ENCODE results near the gene BEST1. TPM values are rescaled to one million over a fixed set of nuclear protein-coding genes. Genes with fewer than 3 reads are reported as not detected.

BEST1 gene
- total and polyA plus RNA-seq, 2 donors (not counting 1 experiment from before 2014, with no cell fraction given), result 2.5 to 15.2 TPM

DNA sequence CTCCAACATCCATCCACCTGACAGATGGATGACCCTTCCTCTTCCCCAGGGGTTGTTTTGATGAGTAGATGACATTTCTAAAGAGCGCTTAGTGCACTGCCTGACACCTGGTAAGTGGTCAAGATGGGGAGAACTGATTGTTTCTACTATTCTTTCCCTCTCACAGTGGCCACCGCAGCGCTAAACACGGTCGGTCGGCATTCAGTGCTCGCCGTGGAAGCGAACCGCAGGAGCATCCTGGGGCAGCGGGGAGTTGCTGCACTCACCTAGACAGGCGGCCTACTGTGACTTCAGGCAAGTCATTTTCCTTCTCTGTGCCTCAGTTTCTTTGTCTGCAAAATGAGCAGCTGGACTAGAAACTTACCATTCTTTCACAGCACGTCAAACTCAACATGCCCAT lies 5.0 kb upstream of the BEST1 start:
- Histone ChIP-seq H2AFZ (ENCODE audit: low read length) (no peak overlapping the region), H3K36me3 (ENCODE audit: control insufficient read depth, insufficient read depth, low read length) (no peaks in the 10 kb centered on the region), H3K27ac (ENCODE audit: insufficient read depth, low read length) (no peak overlapping the region), H3K9me3 (ENCODE audit: control insufficient read depth, insufficient read depth, low read depth, low read length) (no peaks in the 10 kb centered on the region), H3K79me2 (ENCODE audit: control insufficient read depth, insufficient read depth, low read length) (no peaks in the 10 kb centered on the region), H3K9ac (ENCODE audit: insufficient read depth, low read length) (no peak overlapping the region), H3K4me3 (replicated peaks in 1 of 4; ENCODE audit: control extremely low read depth in 1 of 4, insufficient read depth in 1 of 4, low read depth in 3 of 4, low read length in 4 of 4) (no peak overlapping the region), H4K20me1 (ENCODE audit: control insufficient read depth, extremely low read depth, insufficient read depth, low read length) (no peaks in the 10 kb centered on the region), H3K4me1 (ENCODE audit: control insufficient read depth, extremely low read depth, insufficient read depth, low read length) (peaks cover 2% of the 10 kb centered on the region), H3K4me2 (ENCODE audit: extremely low read depth, insufficient read depth, low read length) (no peak overlapping the region), H3K27me3 (ENCODE audit: control insufficient read depth, insufficient read depth, low read length) (peaks cover 2% of the 10 kb centered on the region)
- DNase-seq (ENCODE audit: low read depth in 2 of 2), result no peak
- no peak for TF ChIP-seq EZH2 (IDR thresholded peaks at IDR 0.05; ENCODE audit: low read length, missing control alignments)

DNA sequence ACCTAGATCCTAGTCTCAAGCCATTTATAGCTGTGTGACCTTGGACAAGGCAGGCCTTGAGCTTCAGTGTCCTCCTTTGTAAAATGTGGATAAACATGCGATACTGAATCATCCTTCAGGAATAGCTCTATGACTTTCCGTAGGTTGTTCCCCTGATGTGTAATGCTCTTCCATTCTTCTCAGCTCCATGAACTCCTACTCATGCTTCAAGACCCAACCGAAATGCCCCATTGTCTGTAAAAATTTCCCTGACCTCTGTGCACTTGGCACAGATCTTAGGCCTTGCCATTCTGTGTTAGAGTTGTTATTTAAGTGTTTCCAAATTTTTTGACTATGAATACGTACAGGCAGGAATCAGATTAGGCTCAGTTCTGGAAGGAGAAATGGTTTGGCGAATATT lies 3.3 kb upstream of the BEST1 start:
- H2AFZ ChIP-seq (ENCODE audit: low read length), result no peak overlapping the region
- no peak overlapping the region for H3K9ac ChIP-seq (ENCODE audit: insufficient read depth, low read length)
- H3K27ac ChIP-seq (ENCODE audit: insufficient read depth, low read length), result no peak overlapping the region
- H3K4me3 ChIP-seq (replicated peaks in 1 of 4; ENCODE audit: control extremely low read depth in 1 of 4, insufficient read depth in 1 of 4, low read depth in 3 of 4, low read length in 4 of 4), result no peak overlapping the region
- H3K36me3 ChIP-seq (ENCODE audit: control insufficient read depth, insufficient read depth, low read length), result no peaks in the 10 kb centered on the region
- no peaks in the 10 kb centered on the region for H4K20me1 ChIP-seq (ENCODE audit: control insufficient read depth, extremely low read depth, insufficient read depth, low read length)
- H3K4me2 ChIP-seq (ENCODE audit: extremely low read depth, insufficient read depth, low read length), result no peak overlapping the region
- H3K79me2 ChIP-seq (ENCODE audit: control insufficient read depth, insufficient read depth, low read length), result no peaks in the 10 kb centered on the region
- H3K4me1 ChIP-seq (ENCODE audit: control insufficient read depth, extremely low read depth, insufficient read depth, low read length), result peaks cover 2% of the 10 kb centered on the region
- H3K9me3 ChIP-seq (ENCODE audit: control insufficient read depth, insufficient read depth, low read depth, low read length), result no peaks in the 10 kb centered on the region
- DNase-seq (ENCODE audit: low read depth in 2 of 2), result no peak
- TF ChIP-seq EZH2 (IDR thresholded peaks at IDR 0.05; ENCODE audit: low read length, missing control alignments), result no peak
- TF ChIP-seq, protein P1, sequence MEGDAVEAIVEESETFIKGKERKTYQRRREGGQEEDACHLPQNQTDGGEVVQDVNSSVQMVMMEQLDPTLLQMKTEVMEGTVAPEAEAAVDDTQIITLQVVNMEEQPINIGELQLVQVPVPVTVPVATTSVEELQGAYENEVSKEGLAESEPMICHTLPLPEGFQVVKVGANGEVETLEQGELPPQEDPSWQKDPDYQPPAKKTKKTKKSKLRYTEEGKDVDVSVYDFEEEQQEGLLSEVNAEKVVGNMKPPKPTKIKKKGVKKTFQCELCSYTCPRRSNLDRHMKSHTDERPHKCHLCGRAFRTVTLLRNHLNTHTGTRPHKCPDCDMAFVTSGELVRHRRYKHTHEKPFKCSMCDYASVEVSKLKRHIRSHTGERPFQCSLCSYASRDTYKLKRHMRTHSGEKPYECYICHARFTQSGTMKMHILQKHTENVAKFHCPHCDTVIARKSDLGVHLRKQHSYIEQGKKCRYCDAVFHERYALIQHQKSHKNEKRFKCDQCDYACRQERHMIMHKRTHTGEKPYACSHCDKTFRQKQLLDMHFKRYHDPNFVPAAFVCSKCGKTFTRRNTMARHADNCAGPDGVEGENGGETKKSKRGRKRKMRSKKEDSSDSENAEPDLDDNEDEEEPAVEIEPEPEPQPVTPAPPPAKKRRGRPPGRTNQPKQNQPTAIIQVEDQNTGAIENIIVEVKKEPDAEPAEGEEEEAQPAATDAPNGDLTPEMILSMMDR (conservative IDR thresholded peaks at IDR 0.05 in 1 of 2, IDR thresholded peaks at IDR 0.05 in 1 of 2; ENCODE audit: low read depth in 1 of 2, low read length in 2 of 2), result no peak
- peaks cover 2% of the 10 kb centered on the region for H3K27me3 ChIP-seq (ENCODE audit: control insufficient read depth, insufficient read depth, low read length)

DNA sequence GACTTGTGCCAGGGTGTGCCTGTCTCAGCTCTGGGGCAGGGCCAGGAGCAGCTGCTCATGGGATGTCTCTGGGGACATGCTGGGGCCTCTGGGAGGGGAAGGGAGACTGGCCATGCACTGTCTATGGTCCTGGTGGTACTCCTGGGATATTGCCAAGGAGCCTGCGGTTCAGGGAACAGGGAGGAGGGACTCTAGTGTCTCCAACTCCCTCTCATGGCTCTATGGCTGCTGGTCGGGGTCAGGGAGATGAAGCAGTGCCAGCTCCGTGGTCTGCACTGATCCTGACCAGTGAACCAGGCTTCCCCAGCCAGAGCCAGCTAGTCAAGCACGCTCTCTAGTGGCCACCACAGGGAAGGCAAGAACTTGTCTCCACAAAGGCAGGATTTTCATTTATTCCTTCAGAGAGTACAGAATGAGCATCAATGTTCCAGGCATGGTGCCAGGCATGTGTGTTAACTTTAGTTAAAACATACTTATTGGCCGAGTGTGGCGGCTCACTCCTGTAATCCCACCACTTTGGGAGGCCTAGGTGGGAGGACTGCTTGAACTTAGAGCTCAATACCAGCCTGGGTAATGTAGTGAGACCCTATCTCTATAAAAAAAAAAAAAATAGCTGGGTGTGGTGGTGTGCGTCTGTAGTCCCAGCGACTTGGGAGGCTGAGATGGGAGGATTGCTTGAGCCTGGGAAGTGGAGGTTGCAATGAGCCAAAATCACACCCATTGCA lies 2.5 kb upstream of the BEST1 start:
- H4K20me1 ChIP-seq (ENCODE audit: control insufficient read depth, extremely low read depth, insufficient read depth, low read length), result no peaks in the 10 kb centered on the region
- no peaks in the 10 kb centered on the region for H3K36me3 ChIP-seq (ENCODE audit: control insufficient read depth, insufficient read depth, low read length)
- no peak overlapping the region for H3K27ac ChIP-seq (ENCODE audit: insufficient read depth, low read length)
- DNase-seq (ENCODE audit: low read depth in 2 of 2), result peak; percentile 68 to 95
- H3K4me3 ChIP-seq (replicated peaks in 1 of 4; ENCODE audit: control extremely low read depth in 1 of 4, insufficient read depth in 1 of 4, low read depth in 3 of 4, low read length in 4 of 4), result no peak overlapping the region
- H3K9ac ChIP-seq (ENCODE audit: insufficient read depth, low read length), result no peak overlapping the region
- TF ChIP-seq, protein P1 (conservative IDR thresholded peaks at IDR 0.05 in 1 of 2, IDR thresholded peaks at IDR 0.05 in 1 of 2; ENCODE audit: low read depth in 1 of 2, low read length in 2 of 2), result peak; percentile 98 to 99
- no peak for TF ChIP-seq EZH2 (IDR thresholded peaks at IDR 0.05; ENCODE audit: low read length, missing control alignments)
- H3K4me1 ChIP-seq (ENCODE audit: control insufficient read depth, extremely low read depth, insufficient read depth, low read length), result peaks cover 2% of the 10 kb centered on the region
- H2AFZ ChIP-seq (ENCODE audit: low read length), result peak overlapping the region; percentile 51
- no peaks in the 10 kb centered on the region for H3K79me2 ChIP-seq (ENCODE audit: control insufficient read depth, insufficient read depth, low read length)
- no peaks in the 10 kb centered on the region for H3K9me3 ChIP-seq (ENCODE audit: control insufficient read depth, insufficient read depth, low read depth, low read length)
- H3K27me3 ChIP-seq (ENCODE audit: control insufficient read depth, insufficient read depth, low read length), result peaks cover 2% of the 10 kb centered on the region
- H3K4me2 ChIP-seq (ENCODE audit: extremely low read depth, insufficient read depth, low read length), result no peak overlapping the region
